Liver (tissue), 9 donors: Measurements from ENCODE around the gene MCF2L2. TPM values are rescaled to one million over a fixed set of nuclear protein-coding genes. Genes with fewer than 3 reads are reported as not detected.

Experiments used
- DNase-seq: peaks from one replicate; pipeline ENCODE4 v3.0.0-alpha.2; 2017; ENCODE audit warnings: low spot score
- H3K27ac ChIP-seq, 2 donors: one replicate each; pipeline ENCODE4 v1.7.0; 2013; ENCODE audit warnings: inconsistent platforms in 2 of 2, low read length in 2 of 2, control low read depth in 1 of 2, low read depth in 1 of 2, mild to moderate bottlenecking in 1 of 2
- H3K27me3 ChIP-seq, 4 donors: one replicate each; pipeline versions ENCODE4 v1.6.1 to v1.7.0; 2013; ENCODE audit warnings: low read length in 3 of 4, inconsistent platforms in 1 of 4, mild to moderate bottlenecking in 1 of 4, moderate library complexity in 1 of 4; ENCODE audit not compliant: control insufficient read depth in 4 of 4, insufficient read depth in 4 of 4
- H3K36me3 ChIP-seq, 4 donors: one replicate each; pipeline versions ENCODE4 v1.6.1 to v1.7.0; 2013; ENCODE audit warnings: low read length in 3 of 4, mild to moderate bottlenecking in 3 of 4, low read depth in 1 of 4, moderate library complexity in 1 of 4; ENCODE audit not compliant: control insufficient read depth in 4 of 4, insufficient read depth in 3 of 4
- H3K4me1 ChIP-seq, 4 donors: one replicate each; pipeline versions ENCODE4 v1.6.1 to v1.7.0; 2013; ENCODE audit warnings: low read length in 3 of 4, mild to moderate bottlenecking in 3 of 4, moderate library complexity in 1 of 4; ENCODE audit not compliant: control insufficient read depth in 4 of 4, insufficient read depth in 4 of 4
- H3K4me3 ChIP-seq, 3 donors: one replicate each; pipeline versions ENCODE4 v1.6.1 to v1.7.0; 2013; ENCODE audit warnings: low read length in 3 of 3, control low read depth in 1 of 3, low read depth in 1 of 3, mild to moderate bottlenecking in 1 of 3
- H3K9ac ChIP-seq, 2 donors: one replicate each; pipeline ENCODE4 v1.7.0; 2013; ENCODE audit warnings: low read length in 2 of 2, mild to moderate bottlenecking in 2 of 2, moderate library complexity in 2 of 2, control low read depth in 1 of 2, low read depth in 1 of 2
- H3K9me3 ChIP-seq, 4 donors: one replicate each; pipeline versions ENCODE4 v1.6.1 to v1.7.0; 2013; ENCODE audit warnings: low read length in 3 of 4; ENCODE audit not compliant: control insufficient read depth in 4 of 4
- ATF3 ChIP-seq: IDR thresholded peaks from 2 replicates; pipeline ENCODE4 v1.6.1; 2016; ENCODE audit warnings: antibody characterized with exemption
- EGR1 ChIP-seq, 2 donors: IDR thresholded peaks; 2 replicates each; pipeline ENCODE4 v1.6.1; 2016 to 2018; ENCODE audit warnings: antibody characterized with exemption in 2 of 2, low read depth in 2 of 2
- FOXA1 ChIP-seq: IDR thresholded peaks from 2 replicates; pipeline ENCODE4 v1.6.1; 2016; ENCODE audit warnings: antibody characterized with exemption
- GABPA ChIP-seq, 2 donors: IDR thresholded peaks in 1 of 2; conservative IDR thresholded peaks in 1 of 2; 2 replicates each; pipeline ENCODE4 v1.6.1; 2016; ENCODE audit warnings: antibody characterized with exemption in 2 of 2, mild to moderate bottlenecking in 1 of 2, moderate library complexity in 1 of 2
- HNF4A ChIP-seq, 2 donors: conservative IDR thresholded peaks; 2 replicates each; pipeline ENCODE4 v1.6.1; 2016; ENCODE audit warnings: antibody characterized with exemption in 2 of 2, mild to moderate bottlenecking in 2 of 2
- HNF4G ChIP-seq: IDR thresholded peaks from 2 replicates; pipeline ENCODE4 v1.6.1; 2016; ENCODE audit warnings: antibody characterized with exemption
- JUND ChIP-seq, 2 donors: IDR thresholded peaks; 2 replicates each; pipeline ENCODE4 v1.6.1; 2016; ENCODE audit warnings: antibody characterized with exemption in 2 of 2
- NR2F2 ChIP-seq: IDR thresholded peaks from 2 replicates; pipeline ENCODE4 v1.6.1; 2016; ENCODE audit warnings: antibody characterized with exemption
- RAD21 ChIP-seq, 2 donors: IDR thresholded peaks; 2 replicates each; pipeline ENCODE4 v1.6.1; 2016; ENCODE audit warnings: antibody characterized with exemption in 2 of 2, mild to moderate bottlenecking in 2 of 2
- TAF1 ChIP-seq: conservative IDR thresholded peaks from 2 replicates; pipeline ENCODE4 v1.6.1; 2016; ENCODE audit warnings: antibody characterized with exemption, mild to moderate bottlenecking
- ZBTB33 ChIP-seq: IDR thresholded peaks from 2 replicates; pipeline ENCODE4 v1.6.1; 2016; ENCODE audit warnings: antibody characterized with exemption
- WGBS: extraction: QIAGEN DNeasy Blood & Tissue Kit; methylation state at CpG from one replicate; pipeline ENCODE4 v1.1.7; 2013; 5-methylcytosine and 5-hydroxymethylcytosine counted together
- polyA plus RNA-seq, 2 donors: library from polyadenylated mRNA; stranded (reverse) in 1 of 2; unstranded in 1 of 2; fragments of 200-250 nt in 1 of 2; fragments of >200 nt in 1 of 2; fragmentation: Nextera tagmentation in 1 of 2; extraction: Ambion mirVana in 1 of 2; gene quantifications; one replicate each; pipeline versions ENCODE4 v1.2.1 to v1.2.3, GENCODE V29; 2013 to 2015
- total RNA-seq, 2 donors: library from RNA; depleted of rRNA; stranded (reverse); fragments of >200 nt; gene quantifications; one replicate each; pipeline ENCODE4 v1.2.3, GENCODE V29; 2014
- TF ChIP-seq, protein P1 (sequence below): IDR thresholded peaks from 2 replicates; pipeline ENCODE4 v1.6.1; 2016; ENCODE audit warnings: antibody characterized with exemption
- TF ChIP-seq, protein P2 (sequence below): IDR thresholded peaks from 2 replicates; pipeline ENCODE4 v1.6.1; 2016; ENCODE audit warnings: antibody characterized with exemption, mild to moderate bottlenecking
- donor health status: healthy.
- donor health status: healthy.
- donor health status: healthy.
- donor health status: healthy.
- donor health status: healthy.

MCF2L2 gene
- total and polyA plus RNA-seq, 4 donors = 0.02 to 0.47 (median 0.17) TPM; not detected in 1

- no peaks in the 10 kb centered on the region for H3K27me3 ChIP-seq
- DNase-seq = no peak
- no peak overlapping the region for H3K4me3 ChIP-seq
- H3K4me1 ChIP-seq = no peaks in the 10 kb centered on the region
- TF ChIP-seq, protein P1, sequence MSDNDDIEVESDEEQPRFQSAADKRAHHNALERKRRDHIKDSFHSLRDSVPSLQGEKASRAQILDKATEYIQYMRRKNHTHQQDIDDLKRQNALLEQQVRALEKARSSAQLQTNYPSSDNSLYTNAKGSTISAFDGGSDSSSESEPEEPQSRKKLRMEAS = no peak
- TF ChIP-seq ATF3 (no peak), NR2F2 (no peak), HNF4G (no peak), RAD21 (IDR thresholded peaks at IDR 0.05) (no peak), GABPA (IDR thresholded peaks at IDR 0.05 in 1 of 2, conservative IDR thresholded peaks at IDR 0.05 in 1 of 2) (no peak)
- no peak overlapping the region for H3K27ac ChIP-seq
- no peaks in the 10 kb centered on the region for H3K36me3 ChIP-seq
- 91% methylated on average over 3 of the region's 3 CpGs for WGBS
- H3K9ac ChIP-seq = no peak overlapping the region
- H3K9me3 ChIP-seq = no peaks in the 10 kb centered on the region
Measured at GRCh38 chr3:183279371-183279770, 149.0 kb downstream of the MCF2L2 start.

DNA sequence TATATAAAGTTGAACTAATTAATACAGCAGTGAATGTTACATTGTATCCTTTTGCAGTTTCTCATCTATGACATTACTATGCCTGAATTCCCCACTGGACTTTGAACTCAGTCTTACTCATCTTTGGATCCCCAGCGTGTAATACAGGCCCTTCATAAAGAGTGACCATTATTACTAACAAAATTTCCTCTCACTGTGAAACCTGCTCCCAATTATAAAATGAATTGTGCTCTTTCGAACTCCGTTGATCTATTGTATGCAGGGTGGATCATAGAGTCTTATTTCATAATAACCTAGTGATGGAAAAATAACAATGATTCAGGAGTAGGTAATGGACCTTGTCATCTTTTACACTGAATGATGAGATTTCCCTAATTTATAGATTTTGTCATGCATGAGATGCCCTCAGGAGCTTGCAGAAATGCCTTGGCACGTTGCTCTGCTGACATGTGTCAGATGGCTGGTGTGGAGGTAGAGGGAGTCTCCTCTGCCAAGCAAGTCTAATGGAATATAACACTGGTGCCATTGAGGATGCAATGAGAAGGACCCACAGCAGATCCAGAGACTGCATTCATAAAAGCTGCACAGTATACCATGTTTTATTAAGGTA lies 149.8 kb downstream of the MCF2L2 start:
- Histone ChIP-seq H3K4me1 (no peaks in the 10 kb centered on the region), H3K9me3 (no peaks in the 10 kb centered on the region), H3K36me3 (no peaks in the 10 kb centered on the region), H3K27ac (no peak overlapping the region), H3K27me3 (no peaks in the 10 kb centered on the region), H3K9ac (no peak overlapping the region), H3K4me3 (no peak overlapping the region)
- TF ChIP-seq FOXA1 = no peak
- peak; percentile 22 to 27 for TF ChIP-seq HNF4A (conservative IDR thresholded peaks at IDR 0.05)
- DNase-seq = no peak
- WGBS = 87% methylated on average over 4 of the region's 4 CpGs

DNA sequence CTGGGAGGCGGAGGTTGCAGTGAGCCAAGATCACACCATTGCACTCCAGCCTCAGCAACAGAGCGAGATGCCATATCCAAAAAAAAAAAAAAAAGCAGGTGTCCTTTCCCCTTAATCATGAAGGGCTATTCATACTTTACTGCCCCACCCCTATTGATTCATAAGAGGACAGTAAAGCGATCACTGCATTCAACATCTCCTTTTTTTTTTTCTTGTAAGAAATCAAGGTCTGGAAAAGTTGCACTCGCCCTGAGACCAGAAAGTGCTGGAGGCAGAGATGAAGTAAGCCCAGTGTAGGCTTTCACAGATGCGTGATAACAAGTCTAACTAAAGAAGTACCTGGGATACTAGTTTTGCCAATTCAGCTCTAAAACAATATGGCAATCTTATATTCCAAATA lies 151.2 kb downstream of the MCF2L2 start:
- no peak overlapping the region for H3K4me3 ChIP-seq
- WGBS = 92% methylated on average over 5 of the region's 5 CpGs
- no peak overlapping the region for H3K9ac ChIP-seq
- no peak for TF ChIP-seq TAF1
- TF ChIP-seq RAD21 (IDR thresholded peaks at IDR 0.05) = no peak
- no peak for TF ChIP-seq FOXA1
- DNase-seq = no peak
- H3K27ac ChIP-seq = no peak overlapping the region
- H3K27me3 ChIP-seq = no peaks in the 10 kb centered on the region
- no peaks in the 10 kb centered on the region for H3K4me1 ChIP-seq
- no peaks in the 10 kb centered on the region for H3K9me3 ChIP-seq
- no peaks in the 10 kb centered on the region for H3K36me3 ChIP-seq

GRCh38 chr3:183275937-183276336 lies 152.5 kb downstream of the MCF2L2 start:
- TF ChIP-seq HNF4A (conservative IDR thresholded peaks at IDR 0.05) (no peak), FOXA1 (no peak), EGR1 (IDR thresholded peaks at IDR 0.05; ENCODE audit: low read depth in 2 of 2) (no peak), HNF4G (no peak), ZBTB33 (no peak), RAD21 (IDR thresholded peaks at IDR 0.05) (no peak), NR2F2 (no peak), JUND (IDR thresholded peaks at IDR 0.05) (no peak)
- TF ChIP-seq, protein P2, sequence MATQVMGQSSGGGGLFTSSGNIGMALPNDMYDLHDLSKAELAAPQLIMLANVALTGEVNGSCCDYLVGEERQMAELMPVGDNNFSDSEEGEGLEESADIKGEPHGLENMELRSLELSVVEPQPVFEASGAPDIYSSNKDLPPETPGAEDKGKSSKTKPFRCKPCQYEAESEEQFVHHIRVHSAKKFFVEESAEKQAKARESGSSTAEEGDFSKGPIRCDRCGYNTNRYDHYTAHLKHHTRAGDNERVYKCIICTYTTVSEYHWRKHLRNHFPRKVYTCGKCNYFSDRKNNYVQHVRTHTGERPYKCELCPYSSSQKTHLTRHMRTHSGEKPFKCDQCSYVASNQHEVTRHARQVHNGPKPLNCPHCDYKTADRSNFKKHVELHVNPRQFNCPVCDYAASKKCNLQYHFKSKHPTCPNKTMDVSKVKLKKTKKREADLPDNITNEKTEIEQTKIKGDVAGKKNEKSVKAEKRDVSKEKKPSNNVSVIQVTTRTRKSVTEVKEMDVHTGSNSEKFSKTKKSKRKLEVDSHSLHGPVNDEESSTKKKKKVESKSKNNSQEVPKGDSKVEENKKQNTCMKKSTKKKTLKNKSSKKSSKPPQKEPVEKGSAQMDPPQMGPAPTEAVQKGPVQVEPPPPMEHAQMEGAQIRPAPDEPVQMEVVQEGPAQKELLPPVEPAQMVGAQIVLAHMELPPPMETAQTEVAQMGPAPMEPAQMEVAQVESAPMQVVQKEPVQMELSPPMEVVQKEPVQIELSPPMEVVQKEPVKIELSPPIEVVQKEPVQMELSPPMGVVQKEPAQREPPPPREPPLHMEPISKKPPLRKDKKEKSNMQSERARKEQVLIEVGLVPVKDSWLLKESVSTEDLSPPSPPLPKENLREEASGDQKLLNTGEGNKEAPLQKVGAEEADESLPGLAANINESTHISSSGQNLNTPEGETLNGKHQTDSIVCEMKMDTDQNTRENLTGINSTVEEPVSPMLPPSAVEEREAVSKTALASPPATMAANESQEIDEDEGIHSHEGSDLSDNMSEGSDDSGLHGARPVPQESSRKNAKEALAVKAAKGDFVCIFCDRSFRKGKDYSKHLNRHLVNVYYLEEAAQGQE = no peak
- DNase-seq = no peak
- no peaks in the 10 kb centered on the region for H3K9me3 ChIP-seq
- no peak overlapping the region for H3K9ac ChIP-seq
- 91% methylated on average over 3 of the region's 3 CpGs for WGBS
- no peak overlapping the region for H3K4me3 ChIP-seq
- H3K36me3 ChIP-seq = no peaks in the 10 kb centered on the region
- H3K4me1 ChIP-seq = no peaks in the 10 kb centered on the region
- H3K27ac ChIP-seq = no peak overlapping the region
- no peaks in the 10 kb centered on the region for H3K27me3 ChIP-seq
